Mesendoderm (in vitro differentiated cells): ENCODE data around the gene PROK1.

Experiments used
- DNase-seq: peaks from one replicate; pipeline ENCODE4 v3.0.0; 2013
- H2AK5ac ChIP-seq: 2 replicates; pipeline ENCODE4 v1.6.1; 2013; ENCODE audit warnings: low read length, inconsistent platforms
- H2BK120ac ChIP-seq: 2 replicates; pipeline ENCODE4 v1.6.1; 2013; ENCODE audit warnings: low read depth, mild to moderate bottlenecking, low read length, moderate library complexity, mixed read lengths
- H2BK15ac ChIP-seq: replicated peaks from 2 replicates; pipeline ENCODE4 v1.6.1; 2013; ENCODE audit warnings: low read depth, mild to moderate bottlenecking, moderate library complexity
- H2BK5ac ChIP-seq: 2 replicates; pipeline ENCODE4 v1.6.1; 2013; ENCODE audit warnings: low read length, inconsistent platforms
- H3K18ac ChIP-seq: 2 replicates; pipeline ENCODE4 v1.6.1; 2013; ENCODE audit warnings: mild to moderate bottlenecking, low read length, mixed read lengths
- H3K23ac ChIP-seq: one replicate; pipeline ENCODE4 v1.6.1; 2013; ENCODE audit warnings: low read length
- H3K27ac ChIP-seq: 2 replicates; pipeline ENCODE4 v1.5.1; 2013; ENCODE audit warnings: low read depth, mild to moderate bottlenecking, inconsistent platforms, low read length, moderate library complexity
- H3K27me3 ChIP-seq: 2 replicates; pipeline ENCODE4 v1.6.1; 2013; ENCODE audit warnings: low read length, control low read depth, mild to moderate bottlenecking, inconsistent platforms; ENCODE audit not compliant: insufficient read depth, poor library complexity
- H3K36me3 ChIP-seq: 2 replicates; pipeline ENCODE4 v1.6.1; 2013; ENCODE audit warnings: low read length, inconsistent platforms; ENCODE audit not compliant: control insufficient read depth, insufficient read depth
- H3K4ac ChIP-seq: one replicate; pipeline ENCODE4 v1.6.1; 2013; ENCODE audit warnings: low read depth, mild to moderate bottlenecking, low read length, moderate library complexity
- H3K4me1 ChIP-seq: 2 replicates; pipeline ENCODE4 v1.6.1; 2013; ENCODE audit warnings: low read depth, low read length, inconsistent platforms; ENCODE audit not compliant: control insufficient read depth
- H3K4me2 ChIP-seq: 2 replicates; pipeline ENCODE4 v1.6.1; 2013; ENCODE audit warnings: low read length
- H3K4me3 ChIP-seq: 2 replicates; pipeline ENCODE4 v1.5.1; 2013; ENCODE audit warnings: mild to moderate bottlenecking, low read length
- H3K56ac ChIP-seq: one replicate; pipeline ENCODE4 v1.6.1; 2013; ENCODE audit warnings: low read length
- H3K79me1 ChIP-seq: 2 replicates; pipeline ENCODE4 v1.6.1; 2013; ENCODE audit warnings: low read length, inconsistent platforms
- H3K79me2 ChIP-seq: 2 replicates; pipeline ENCODE4 v1.6.1; 2013; ENCODE audit warnings: mild to moderate bottlenecking, low read length; ENCODE audit not compliant: control insufficient read depth, insufficient read depth
- H3K9ac ChIP-seq: 2 replicates; pipeline ENCODE4 v1.6.1; 2013; ENCODE audit warnings: low read length, inconsistent platforms
- H4K5ac ChIP-seq: one replicate; pipeline ENCODE4 v1.6.1; 2013; ENCODE audit warnings: low read length
- H4K8ac ChIP-seq: one replicate; pipeline ENCODE4 v1.6.1; 2013; ENCODE audit warnings: low read depth, mild to moderate bottlenecking, control low read depth, low read length, moderate library complexity
- WGBS: extraction: QIAGEN DNeasy Blood & Tissue Kit; methylation state at CpG from one replicate; pipeline ENCODE4 v1.1.7; 2013; ENCODE audit warnings: low lambda C conversion rate, missing lambda C conversion rate; ENCODE audit not compliant: insufficient coverage; ENCODE audit errors: extremely low coverage; 5-methylcytosine and 5-hydroxymethylcytosine counted together

Gene PROK1

DNA sequence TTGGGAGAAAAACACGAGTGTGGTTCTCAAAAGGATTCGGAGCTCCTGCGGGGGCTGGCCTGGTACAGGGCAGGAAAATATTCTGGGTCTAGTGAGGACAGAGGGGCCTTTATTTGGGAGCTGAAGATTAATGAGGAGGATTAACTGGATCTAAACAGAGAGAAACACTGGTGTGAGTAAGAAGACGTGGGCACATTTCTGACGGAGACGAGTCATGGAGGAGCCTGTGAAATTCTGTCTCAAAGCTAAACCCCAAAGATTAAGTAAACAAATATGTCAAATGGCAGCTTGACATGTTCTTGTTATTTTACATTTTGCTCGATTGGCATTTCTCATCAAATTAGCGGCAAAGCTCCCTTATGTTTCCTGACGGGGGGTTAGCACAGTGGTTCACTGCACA, 12.8 kb downstream of the PROK1 start:
- Histone ChIP-seq H3K4me2 (no peak overlapping the region), H3K27me3 (no peaks in the 10 kb centered on the region), H2BK15ac (no peak overlapping the region), H3K4me1 (no peaks in the 10 kb centered on the region), H3K27ac (no peak overlapping the region), H4K8ac (no peak overlapping the region), H3K79me2 (no peaks in the 10 kb centered on the region), H3K23ac (no peak overlapping the region), H3K79me1 (no peaks in the 10 kb centered on the region), H3K4ac (no peak overlapping the region), H2BK5ac (no peak overlapping the region), H2BK120ac (no peak overlapping the region), H3K18ac (no peak overlapping the region), H3K56ac (no peak overlapping the region), H3K36me3 (no peaks in the 10 kb centered on the region), H3K4me3 (no peak overlapping the region), H2AK5ac (no peak overlapping the region), H4K5ac (no peak overlapping the region), H3K9ac (no peak overlapping the region)
- DNase-seq = no peak
- WGBS = no CpG with 5 or more reads among the region's 9 CpGs

DNA sequence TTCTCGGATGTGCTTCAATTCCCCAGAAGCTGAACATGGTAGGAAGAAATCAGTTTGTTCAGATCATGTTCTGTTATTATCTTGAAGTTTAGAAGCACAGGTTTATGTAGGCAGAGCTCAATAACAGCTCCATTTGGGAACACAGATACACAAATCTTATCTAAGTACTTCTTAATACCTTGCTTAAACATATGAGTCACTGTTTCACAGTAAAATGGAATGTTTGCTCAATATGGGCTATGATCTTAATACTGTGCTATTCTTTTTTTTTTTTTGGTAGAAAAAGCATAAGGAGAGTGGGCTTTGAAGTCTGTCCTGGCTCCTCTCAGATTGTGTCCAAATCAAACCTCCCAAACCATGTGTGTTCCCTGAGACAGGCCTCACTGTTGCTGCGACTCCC, 13.4 kb downstream of the PROK1 start:
- no peak overlapping the region for H3K56ac ChIP-seq
- H4K5ac ChIP-seq = no peak overlapping the region
- no CpG with 5 or more reads among the region's 2 CpGs for WGBS
- H2AK5ac ChIP-seq = no peak overlapping the region
- no peak overlapping the region for H3K4me2 ChIP-seq
- H3K4me1 ChIP-seq = no peaks in the 10 kb centered on the region
- no peak overlapping the region for H2BK15ac ChIP-seq
- no peak overlapping the region for H4K8ac ChIP-seq
- no peak overlapping the region for H3K18ac ChIP-seq
- H3K4me3 ChIP-seq = no peak overlapping the region
- no peaks in the 10 kb centered on the region for H3K27me3 ChIP-seq
- H2BK5ac ChIP-seq = no peak overlapping the region
- H3K79me2 ChIP-seq = no peaks in the 10 kb centered on the region
- H3K9ac ChIP-seq = no peak overlapping the region
- H3K23ac ChIP-seq = no peak overlapping the region
- H3K79me1 ChIP-seq = no peaks in the 10 kb centered on the region
- no peaks in the 10 kb centered on the region for H3K36me3 ChIP-seq
- H3K27ac ChIP-seq = no peak overlapping the region
- no peak overlapping the region for H2BK120ac ChIP-seq
- H3K4ac ChIP-seq = no peak overlapping the region
- DNase-seq = no peak

DNA sequence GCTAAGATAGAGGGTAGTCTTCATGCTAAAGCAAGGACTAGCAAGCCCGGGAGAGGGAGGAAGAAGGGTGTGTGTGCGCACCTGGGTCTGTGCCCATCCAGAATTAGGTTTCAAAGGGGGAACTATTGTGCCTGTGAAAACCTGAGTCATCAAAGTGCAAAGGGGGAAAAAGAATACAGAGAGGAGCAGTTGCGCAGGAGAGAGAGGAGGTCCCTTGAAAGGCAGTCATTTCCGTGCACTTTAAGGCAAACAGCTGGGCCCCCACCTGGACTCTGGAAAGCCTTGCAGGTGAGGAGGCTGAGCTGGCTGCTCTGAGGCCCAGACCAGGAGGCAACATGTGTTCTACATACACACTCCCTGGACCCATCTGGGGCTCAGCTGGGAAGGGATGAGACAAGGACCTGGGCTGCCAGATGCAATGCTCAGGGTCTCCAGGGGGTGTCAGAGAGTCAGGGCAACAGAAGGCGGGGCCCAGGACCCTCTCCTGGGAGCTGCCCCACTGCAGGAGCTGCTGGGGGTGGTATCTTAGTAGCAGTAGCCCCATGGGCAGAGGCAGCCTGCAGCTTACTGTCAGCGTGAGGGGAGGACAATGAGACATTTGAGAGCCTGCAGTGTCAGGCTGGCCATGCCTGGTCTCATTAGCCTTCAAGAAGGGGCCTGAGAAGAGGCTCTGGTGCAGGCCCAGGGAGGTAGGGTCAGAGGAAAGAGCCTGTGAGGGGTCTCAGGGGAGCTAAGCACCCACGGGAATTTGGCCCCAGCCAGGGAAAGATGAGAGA, 14.3 kb downstream of the PROK1 start:
- no peak overlapping the region for H3K4ac ChIP-seq
- peak; percentile 17 for DNase-seq
- H3K36me3 ChIP-seq = no peaks in the 10 kb centered on the region
- no peak overlapping the region for H3K18ac ChIP-seq
- no peak overlapping the region for H2AK5ac ChIP-seq
- H3K9ac ChIP-seq = no peak overlapping the region
- no peak overlapping the region for H3K27ac ChIP-seq
- no peak overlapping the region for H3K4me2 ChIP-seq
- no peak overlapping the region for H4K8ac ChIP-seq
- no peak overlapping the region for H2BK5ac ChIP-seq
- no CpG with 5 or more reads among the region's 7 CpGs for WGBS
- H3K56ac ChIP-seq = no peak overlapping the region
- no peak overlapping the region for H4K5ac ChIP-seq
- no peak overlapping the region for H3K23ac ChIP-seq
- no peaks in the 10 kb centered on the region for H3K79me1 ChIP-seq
- no peak overlapping the region for H2BK120ac ChIP-seq
- no peak overlapping the region for H3K4me3 ChIP-seq
- no peaks in the 10 kb centered on the region for H3K27me3 ChIP-seq
- no peak overlapping the region for H2BK15ac ChIP-seq
- H3K4me1 ChIP-seq = no peaks in the 10 kb centered on the region
- no peaks in the 10 kb centered on the region for H3K79me2 ChIP-seq

DNA sequence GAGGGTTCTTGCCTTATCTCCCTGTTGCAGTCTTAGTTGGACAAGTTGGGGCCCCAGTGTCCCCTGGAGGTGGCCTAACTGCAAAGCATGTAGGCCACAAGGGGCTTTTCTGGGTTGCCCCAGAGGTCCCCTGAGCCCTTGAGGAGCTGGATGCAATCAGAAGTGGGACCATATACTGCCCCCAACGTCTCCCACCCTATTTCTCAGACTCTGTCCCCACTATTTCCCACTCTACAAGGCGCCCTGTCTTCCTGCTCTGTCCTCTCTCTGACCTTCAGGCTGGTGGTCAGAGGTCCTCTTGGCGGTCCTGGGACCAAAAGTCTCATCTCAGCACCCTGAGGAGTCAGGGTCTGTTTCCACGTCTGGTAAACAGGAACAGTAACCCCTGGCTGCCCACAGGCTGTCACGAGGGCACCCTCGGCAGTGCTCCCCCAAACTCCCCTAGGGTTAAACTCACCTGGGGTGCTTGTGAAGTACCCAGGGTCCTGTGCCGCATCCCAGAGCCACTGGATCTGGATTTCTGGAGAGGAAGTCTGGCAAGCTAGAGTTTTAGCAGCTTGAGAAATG, 14.9 kb downstream of the PROK1 start:
- Histone ChIP-seq H3K23ac (no peak overlapping the region), H3K79me2 (no peaks in the 10 kb centered on the region), H3K4me3 (no peak overlapping the region), H3K27ac (no peak overlapping the region), H2AK5ac (no peak overlapping the region), H3K4me2 (no peak overlapping the region), H3K79me1 (no peaks in the 10 kb centered on the region), H2BK5ac (no peak overlapping the region), H2BK15ac (no peak overlapping the region), H3K4ac (no peak overlapping the region), H3K56ac (no peak overlapping the region), H3K4me1 (no peaks in the 10 kb centered on the region), H3K18ac (no peak overlapping the region), H3K27me3 (no peaks in the 10 kb centered on the region), H3K9ac (no peak overlapping the region), H3K36me3 (no peaks in the 10 kb centered on the region), H2BK120ac (no peak overlapping the region), H4K8ac (no peak overlapping the region), H4K5ac (no peak overlapping the region)
- DNase-seq = no peak
- no CpG with 5 or more reads among the region's 7 CpGs for WGBS

DNA sequence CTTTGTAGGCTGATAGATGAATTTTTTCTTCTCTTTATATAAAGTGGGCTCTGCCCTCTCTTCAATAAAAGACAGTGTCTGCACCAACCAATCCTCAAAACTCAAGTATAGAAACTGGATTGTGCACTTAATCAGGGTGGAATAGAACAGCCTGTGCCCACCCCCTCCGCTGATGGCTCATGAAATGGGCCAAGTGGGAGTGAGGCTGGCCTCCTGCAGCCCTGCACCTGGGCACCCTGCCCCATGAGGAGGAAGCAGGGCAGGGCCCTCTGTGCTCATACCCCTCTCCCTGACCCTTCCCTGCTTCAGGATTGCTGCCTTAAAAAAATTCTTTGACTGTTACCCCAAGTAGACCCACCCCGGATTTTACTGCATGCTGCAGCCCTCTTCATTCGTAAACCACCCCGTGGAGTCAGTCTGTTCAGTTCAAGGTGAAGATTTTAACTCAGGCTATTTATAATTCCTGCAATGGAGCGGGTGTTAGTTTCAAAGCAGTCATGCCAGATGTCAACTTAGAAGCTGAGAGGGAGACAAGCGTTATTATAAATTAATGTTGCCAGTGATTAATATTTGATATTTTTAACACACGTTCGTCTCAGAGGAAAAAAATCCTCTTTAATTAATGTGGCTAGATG, 15.8 kb downstream of the PROK1 start:
- H3K27ac ChIP-seq = no peak overlapping the region
- no peak overlapping the region for H4K8ac ChIP-seq
- H2BK120ac ChIP-seq = no peak overlapping the region
- no peaks in the 10 kb centered on the region for H3K4me1 ChIP-seq
- DNase-seq = no peak
- no peak overlapping the region for H4K5ac ChIP-seq
- no peak overlapping the region for H3K4ac ChIP-seq
- H2BK15ac ChIP-seq = no peak overlapping the region
- H3K9ac ChIP-seq = no peak overlapping the region
- no peak overlapping the region for H3K4me3 ChIP-seq
- H3K56ac ChIP-seq = no peak overlapping the region
- no CpG with 5 or more reads among the region's 8 CpGs for WGBS
- no peaks in the 10 kb centered on the region for H3K27me3 ChIP-seq
- H2BK5ac ChIP-seq = no peak overlapping the region
- H3K18ac ChIP-seq = no peak overlapping the region
- no peak overlapping the region for H3K4me2 ChIP-seq
- no peaks in the 10 kb centered on the region for H3K79me1 ChIP-seq
- H3K23ac ChIP-seq = no peak overlapping the region
- no peak overlapping the region for H2AK5ac ChIP-seq
- no peaks in the 10 kb centered on the region for H3K79me2 ChIP-seq
- H3K36me3 ChIP-seq = no peaks in the 10 kb centered on the region
